Endometrial microvascular endothelial cells (primary cell): Measurements from ENCODE around the gene GNG12. TPM values are rescaled to one million over a fixed set of nuclear protein-coding genes. Genes with fewer than 3 reads are reported as not detected.

Experiments
- in situ Hi-C: cut with HindIII; loops from 2 replicates; pipeline ENCODE4 v1.10.0; 2017; ENCODE audit warnings: low sequenced_read_pairs, low pct_unique_long_range_greater_than_20kb; ENCODE audit errors: inconsistent ontology term
- total RNA-seq: library from RNA; depleted of rRNA; stranded (reverse); fragments of >200 nt; gene quantifications from one replicate; pipeline ENCODE4 v1.2.3, GENCODE V29; 2015; ENCODE audit errors: inconsistent ontology term

The GNG12 gene
- total RNA-seq, 1 donor from 2014 or later = 322 TPM

DNA sequence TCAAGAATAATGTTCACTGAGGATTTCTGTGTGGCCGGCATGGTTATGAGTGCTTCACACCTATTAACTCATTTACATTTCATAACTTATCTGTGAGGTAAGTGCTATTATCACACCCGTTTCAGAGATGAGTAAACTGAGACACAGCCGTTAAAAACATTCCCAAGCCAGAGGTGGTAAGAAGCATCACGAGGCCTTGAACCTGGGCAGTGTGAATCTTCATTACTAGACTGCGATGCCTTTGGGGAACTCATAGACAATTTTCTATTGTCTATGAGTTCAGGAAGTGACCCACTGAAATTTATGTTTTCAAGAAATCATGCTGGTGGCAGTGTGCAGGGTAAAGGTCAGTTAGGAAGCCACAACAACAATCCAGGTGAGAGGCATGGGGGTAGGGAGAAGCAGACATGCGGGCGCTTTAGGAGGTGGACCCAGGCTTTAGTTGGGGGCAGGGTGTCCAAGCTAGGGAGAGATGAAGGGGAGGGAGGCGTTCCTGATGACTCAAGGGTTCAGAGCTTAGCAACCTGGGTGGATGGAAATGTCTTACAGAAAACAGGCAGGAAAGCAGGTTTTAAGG is 14.5 kb downstream of the GNG12 start:
- in situ Hi-C loops = no loop called here

DNA sequence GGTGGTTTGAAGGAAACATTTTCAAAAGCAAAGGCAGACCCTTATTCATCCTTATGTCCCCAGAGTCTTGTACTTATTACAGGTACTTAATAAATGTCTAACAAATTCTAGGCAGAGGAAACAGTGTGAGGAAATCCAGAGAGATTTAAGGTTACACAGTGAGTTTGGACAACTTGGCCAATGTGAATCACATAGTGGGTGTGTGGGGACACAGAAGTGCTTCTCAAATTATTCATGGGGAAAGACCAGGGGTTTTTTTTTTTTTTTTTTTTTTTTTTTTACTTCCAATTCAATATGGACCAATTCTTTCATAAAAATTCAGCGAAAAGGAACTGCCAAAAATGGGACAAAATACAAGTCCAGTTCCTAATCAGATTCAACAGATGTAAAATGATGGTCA is 15.1 kb downstream of the GNG12 start:
- in situ Hi-C loops = no loop called here

- in situ Hi-C loops = no loop called here
Measured at GRCh38 chr1:67817319-67817718, 15.9 kb downstream of the GNG12 start.

- in situ Hi-C loops = no loop called here
Measured at GRCh38 chr1:67816506-67816905, 16.8 kb downstream of the GNG12 start.

GRCh38 chr1:67816095-67816475 is 17.2 kb downstream of the GNG12 start:
- in situ Hi-C loops = no loop called here

DNA sequence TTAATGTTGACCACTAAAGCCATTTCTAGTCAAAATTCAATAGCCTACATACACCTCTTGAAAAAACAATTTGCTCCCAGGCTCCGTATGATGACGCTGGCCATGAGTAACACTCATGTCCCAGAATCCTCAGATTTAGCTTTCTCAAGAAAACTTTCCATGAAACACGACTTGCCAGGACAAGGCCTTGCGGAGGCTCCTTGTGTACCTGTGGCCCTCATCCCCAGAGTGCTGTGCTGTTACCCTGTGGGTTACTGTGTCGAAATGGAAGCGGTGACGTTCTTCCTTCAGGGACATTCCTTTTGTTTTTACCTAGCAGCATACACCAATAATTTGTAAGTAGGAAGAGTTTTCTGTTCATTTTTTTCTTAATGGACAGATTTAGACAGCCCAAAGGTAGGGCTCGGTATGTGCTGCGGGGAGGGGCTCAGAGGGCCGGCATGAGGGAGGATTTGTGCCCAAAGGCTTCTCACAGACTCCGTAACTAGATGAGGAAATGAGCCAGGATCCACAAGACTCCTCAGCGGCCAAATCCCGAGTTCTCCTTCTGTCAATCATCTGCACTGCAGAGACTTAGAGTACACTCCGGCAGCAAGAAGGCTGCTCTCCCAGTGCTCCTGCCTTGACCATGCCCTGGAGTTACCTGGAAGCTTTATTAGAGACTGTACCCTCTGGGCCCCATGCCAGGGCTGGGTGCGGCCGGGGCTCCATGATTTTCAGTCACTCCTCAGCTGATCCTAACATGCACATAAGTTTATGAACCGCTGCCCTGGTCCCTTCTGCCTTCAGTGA is 17.8 kb downstream of the GNG12 start:
- in situ Hi-C loops = no loop called here

- in situ Hi-C loops = no loop called here
Measured at GRCh38 chr1:67814121-67814772, 19.0 kb downstream of the GNG12 start.

- in situ Hi-C loops = no loop called here
Measured at GRCh38 chr1:67812226-67812625, 21.0 kb downstream of the GNG12 start.

- in situ Hi-C loops = no loop called here
Measured at GRCh38 chr1:67811781-67812180, 21.5 kb downstream of the GNG12 start.

DNA sequence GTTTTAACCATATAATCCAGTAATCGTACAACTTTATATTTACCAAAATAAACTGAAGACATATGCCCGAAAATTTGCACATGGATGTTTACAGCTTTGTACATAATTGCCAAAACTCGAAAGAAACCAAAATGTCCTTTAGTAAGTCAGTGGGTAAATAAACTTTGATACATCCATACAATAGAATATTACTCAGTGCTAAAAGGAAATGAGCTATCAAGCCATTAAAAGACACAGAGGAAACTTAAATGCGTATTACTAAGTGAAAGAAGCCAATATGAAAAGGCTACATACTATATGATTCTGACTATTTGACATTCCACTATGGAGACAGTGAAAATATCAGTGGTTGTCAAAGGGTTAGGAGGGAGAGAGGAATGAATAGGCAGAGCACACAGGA is 23.4 kb downstream of the GNG12 start:
- in situ Hi-C loops = no loop called here

GRCh38 chr1:67807282-67807681 is 26.0 kb downstream of the GNG12 start:
- in situ Hi-C loops = no loop called here

GRCh38 chr1:67804710-67805109 is 28.6 kb downstream of the GNG12 start:
- in situ Hi-C loops = no loop called here

GRCh38 chr1:67803380-67804279 is 29.6 kb downstream of the GNG12 start:
- in situ Hi-C loops = no loop called here

GRCh38 chr1:67802565-67802964 is 30.7 kb downstream of the GNG12 start:
- in situ Hi-C loops = no loop called here

GRCh38 chr1:67801903-67802302 is 31.4 kb downstream of the GNG12 start:
- in situ Hi-C loops = no loop called here

DNA sequence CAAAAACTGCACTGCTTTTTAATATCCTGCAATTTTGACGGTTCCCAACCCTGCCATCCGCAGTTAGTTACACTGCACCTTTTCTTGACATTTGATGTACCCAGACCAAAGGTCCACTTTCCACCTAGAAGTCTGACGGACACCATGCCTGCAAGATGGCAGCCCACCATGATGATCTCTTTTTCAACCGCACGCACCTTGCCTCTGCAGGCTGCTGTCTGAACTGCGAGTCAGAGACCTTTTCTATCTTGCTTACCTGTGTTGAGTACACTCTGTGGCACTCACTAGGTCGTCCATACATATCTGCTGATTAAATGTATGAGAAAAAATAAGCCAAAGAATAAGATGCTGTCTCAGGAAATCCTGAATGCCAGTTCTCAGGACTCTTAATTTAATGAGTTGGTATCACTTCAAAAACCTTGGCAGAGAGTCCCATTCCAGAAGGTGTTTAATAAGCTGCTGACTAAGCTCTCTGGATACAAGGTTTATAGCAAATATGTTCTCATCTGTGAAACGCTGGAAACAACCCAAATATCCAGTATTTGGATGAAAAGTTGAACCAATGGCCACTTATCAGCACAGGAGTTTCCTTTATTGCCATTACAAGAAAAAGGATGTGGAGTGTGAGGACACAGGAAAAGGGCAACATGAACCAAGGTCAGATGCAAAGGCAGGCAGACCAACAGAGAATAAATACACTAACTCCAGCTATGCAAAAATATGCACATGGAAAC is 37.9 kb downstream of the GNG12 start:
- in situ Hi-C loops = no loop called here

DNA sequence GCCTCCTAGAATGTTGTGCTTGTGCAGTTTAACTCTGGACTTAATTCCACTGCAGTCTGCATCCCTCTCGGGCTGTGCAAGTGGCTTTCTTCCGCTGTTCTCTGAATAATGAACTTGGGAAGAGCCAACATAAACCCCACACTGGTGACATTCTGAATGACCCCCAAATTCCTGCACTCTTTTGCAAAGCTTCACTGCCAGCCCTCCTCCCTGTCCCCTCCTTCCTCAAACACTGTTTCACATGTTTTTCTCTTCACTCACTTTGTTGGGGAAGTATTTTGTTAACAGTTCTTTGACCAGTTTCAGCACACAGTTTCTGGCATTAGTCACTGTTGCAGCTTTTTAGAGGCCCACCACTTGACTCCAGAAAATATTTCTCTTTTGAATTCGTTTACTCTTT is 39.7 kb downstream of the GNG12 start:
- in situ Hi-C loops = no loop called here

- in situ Hi-C loops = no loop called here
Measured at GRCh38 chr1:67792741-67793458, 40.4 kb downstream of the GNG12 start.
